IPS DF 6.9 (cell line): Measurements from ENCODE around the gene POGK.

Source experiments
- DNase-seq: peaks from one replicate; pipeline ENCODE4 v3.0.0-alpha.2; 2013; ENCODE audit warnings: low read depth, low spot score
- H3K27ac ChIP-seq: one replicate; pipeline ENCODE4 v1.5.1; 2013; ENCODE audit warnings: low read length, control low read depth
- H3K27me3 ChIP-seq: 2 replicates; pipeline ENCODE4 v1.6.1; 2013; ENCODE audit warnings: mild to moderate bottlenecking, low read length; ENCODE audit not compliant: control insufficient read depth, insufficient read depth
- H3K36me3 ChIP-seq: 2 replicates; pipeline ENCODE4 v1.6.1; 2013; ENCODE audit warnings: low read length; ENCODE audit not compliant: control insufficient read depth, insufficient read depth
- H3K4me1 ChIP-seq: 2 replicates; pipeline ENCODE4 v1.6.1; 2013; ENCODE audit warnings: low read length; ENCODE audit not compliant: control insufficient read depth, insufficient read depth
- H3K4me3 ChIP-seq: 2 replicates; pipeline ENCODE4 v1.5.1; 2013; ENCODE audit warnings: mild to moderate bottlenecking, low read length
- H3K9me3 ChIP-seq: 2 replicates; pipeline ENCODE4 v1.6.1; 2013; ENCODE audit warnings: low read length, inconsistent platforms; ENCODE audit not compliant: control insufficient read depth, insufficient read depth
- WGBS: extraction: QIAGEN DNeasy Blood & Tissue Kit; methylation state at CpG from one replicate; pipeline ENCODE4 v1.1.7; 2013; ENCODE audit warnings: mixed read lengths, missing lambda C conversion rate; ENCODE audit not compliant: insufficient read length, insufficient coverage; 5-methylcytosine and 5-hydroxymethylcytosine counted together

Gene POGK

DNA sequence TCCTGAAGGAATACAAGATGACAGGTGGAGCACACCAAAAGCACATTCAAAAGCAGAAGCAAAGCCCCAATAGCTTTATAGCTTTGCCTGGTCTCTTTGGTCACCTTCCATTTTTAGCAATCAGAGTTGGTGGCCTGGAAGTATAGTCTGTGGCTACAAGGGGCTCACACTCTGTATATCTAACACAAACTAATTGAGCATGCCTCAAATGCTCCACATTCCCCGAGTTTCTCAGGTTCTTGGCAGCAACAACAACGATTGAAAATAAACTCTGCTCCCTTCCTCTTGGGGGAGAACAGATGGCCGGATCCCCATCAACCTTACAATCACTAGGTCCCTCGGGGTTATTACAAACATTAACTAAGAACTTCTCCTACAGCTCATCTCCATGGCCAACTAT is 61.7 kb downstream of the POGK start:
- WGBS = no CpG with 5 or more reads among the region's 4 CpGs
- no peak for DNase-seq
- H3K9me3 ChIP-seq = no peaks in the 10 kb centered on the region
- no peaks in the 10 kb centered on the region for H3K4me1 ChIP-seq
- H3K27me3 ChIP-seq = no peaks in the 10 kb centered on the region
- no peak overlapping the region for H3K4me3 ChIP-seq
- H3K27ac ChIP-seq = no peak overlapping the region
- no peaks in the 10 kb centered on the region for H3K36me3 ChIP-seq

DNA sequence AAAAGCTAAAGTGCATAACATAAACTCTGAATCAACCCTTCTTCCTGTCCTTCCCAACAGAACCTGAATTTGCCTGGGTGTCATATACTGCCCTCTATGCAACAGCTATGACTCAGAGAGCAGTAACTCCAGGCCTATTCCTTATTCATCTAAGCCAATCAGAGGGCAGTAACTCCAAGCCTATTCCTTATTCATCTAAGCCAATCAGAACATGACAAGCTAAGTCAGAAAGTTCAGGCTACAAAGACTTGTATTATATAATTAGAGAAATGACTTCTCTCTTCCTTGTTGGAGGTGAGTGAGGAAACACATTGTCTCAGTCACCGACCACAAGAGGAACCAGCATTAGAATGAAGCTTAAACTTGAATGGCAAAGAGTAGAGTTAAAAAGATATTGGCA is 63.0 kb downstream of the POGK start:
- Histone ChIP-seq H3K4me1 (no peaks in the 10 kb centered on the region; the same call in 1 of the 2 replicates), H3K27ac (no peak overlapping the region), H3K36me3 (no peaks in the 10 kb centered on the region), H3K27me3 (no peaks in the 10 kb centered on the region), H3K4me3 (no peak overlapping the region), H3K9me3 (no peaks in the 10 kb centered on the region)
- WGBS = no CpG with 5 or more reads among the region's 1 CpG
- no peak for DNase-seq

DNA sequence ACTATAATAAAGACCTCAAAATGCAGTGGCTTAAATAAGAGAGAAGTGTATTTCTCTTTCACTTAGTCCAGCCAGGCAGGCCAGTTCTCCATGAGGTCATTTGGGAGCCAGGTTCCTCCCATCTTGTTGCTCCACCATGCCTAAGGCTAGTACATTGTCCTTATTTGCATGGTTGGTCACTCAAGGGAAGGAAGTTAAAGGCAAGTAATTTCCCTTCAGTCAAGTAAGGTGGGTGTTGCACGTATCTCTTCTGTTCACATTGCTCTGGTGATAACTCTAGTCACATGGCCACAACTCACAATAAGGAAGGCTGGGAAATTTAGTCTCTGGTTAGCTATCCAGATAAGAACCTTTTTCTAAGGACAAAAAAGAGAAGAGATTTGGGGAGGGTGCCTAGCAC is 64.0 kb downstream of the POGK start:
- WGBS = no CpG with 5 or more reads among the region's 1 CpG
- DNase-seq = no peak
- Histone ChIP-seq H3K9me3 (no peaks in the 10 kb centered on the region), H3K27ac (no peak overlapping the region), H3K27me3 (no peaks in the 10 kb centered on the region), H3K4me3 (no peak overlapping the region), H3K36me3 (no peaks in the 10 kb centered on the region), H3K4me1 (no peaks in the 10 kb centered on the region; the same call in 1 of the 2 replicates)

DNA sequence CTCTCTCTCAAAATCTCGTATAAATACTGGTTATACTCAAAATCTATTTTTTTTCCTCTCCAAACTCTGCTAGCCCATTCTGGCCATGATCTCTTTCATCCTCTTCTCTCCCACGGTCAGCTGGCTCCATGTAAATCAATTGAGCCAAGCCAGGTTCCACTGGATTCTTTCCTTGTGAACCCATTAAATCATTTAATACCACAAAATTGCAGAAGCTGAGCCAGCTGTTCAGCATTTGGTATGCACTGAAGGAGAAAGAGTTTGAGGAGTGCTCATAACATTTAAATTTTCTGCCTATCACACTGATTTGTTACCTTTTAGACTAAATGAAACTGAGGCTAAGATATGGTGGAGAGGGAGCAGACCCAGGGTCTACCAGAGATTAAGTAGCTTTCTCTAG is 65.9 kb downstream of the POGK start:
- Histone ChIP-seq H3K27ac (no peak overlapping the region), H3K9me3 (no peaks in the 10 kb centered on the region), H3K4me1 (no peaks in the 10 kb centered on the region; the same call in 1 of the 2 replicates), H3K4me3 (no peak overlapping the region), H3K36me3 (no peaks in the 10 kb centered on the region), H3K27me3 (no peaks in the 10 kb centered on the region)
- no CpG with 5 or more reads among the region's 2 CpGs for WGBS
- no peak for DNase-seq

DNA sequence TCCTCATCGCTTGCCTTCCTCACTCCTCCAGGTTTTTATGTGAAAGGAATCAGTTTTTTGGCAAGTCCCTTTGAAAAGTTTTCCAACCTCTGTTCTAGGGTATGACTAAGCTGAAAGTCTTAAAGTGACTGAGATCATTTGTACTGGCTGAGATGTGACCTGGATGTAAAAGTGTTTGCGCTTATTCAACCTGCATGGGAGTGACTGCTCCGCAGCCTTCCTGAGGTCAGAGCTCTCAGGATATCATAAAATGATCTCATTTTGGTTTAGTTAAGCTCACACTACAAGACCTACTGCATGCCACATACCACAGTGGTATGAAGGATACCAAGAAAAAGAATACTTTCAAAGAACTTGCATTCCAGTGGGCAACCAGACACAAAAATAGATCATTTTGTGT is 66.6 kb downstream of the POGK start:
- no peaks in the 10 kb centered on the region for H3K9me3 ChIP-seq
- H3K4me3 ChIP-seq = no peak overlapping the region
- no peaks in the 10 kb centered on the region for H3K27me3 ChIP-seq
- H3K36me3 ChIP-seq = no peaks in the 10 kb centered on the region
- no CpG with 5 or more reads among the region's 3 CpGs for WGBS
- H3K4me1 ChIP-seq = no peaks in the 10 kb centered on the region; the same call in 1 of the 2 replicates
- no peak overlapping the region for H3K27ac ChIP-seq
- no peak for DNase-seq
